Epithelial cell of prostate (primary cell): ENCODE data around the gene LARP1.
"Not testable (repeated sequence)": the region's sequence is repeated elsewhere in the genome, so short reads cannot be mapped to it uniquely, and the experiment has no call there.

Experiments
- DNase-seq: peaks from one replicate; pipeline ENCODE4 v3.0.0-alpha.2; 2011; ENCODE audit warnings: low read depth, low spot score
- H3K27ac ChIP-seq: fragments of 450-650 bp; 2 replicates; pipeline ENCODE4 v1.5.1; 2017; ENCODE audit warnings: mild to moderate bottlenecking

The LARP1 gene

DNA sequence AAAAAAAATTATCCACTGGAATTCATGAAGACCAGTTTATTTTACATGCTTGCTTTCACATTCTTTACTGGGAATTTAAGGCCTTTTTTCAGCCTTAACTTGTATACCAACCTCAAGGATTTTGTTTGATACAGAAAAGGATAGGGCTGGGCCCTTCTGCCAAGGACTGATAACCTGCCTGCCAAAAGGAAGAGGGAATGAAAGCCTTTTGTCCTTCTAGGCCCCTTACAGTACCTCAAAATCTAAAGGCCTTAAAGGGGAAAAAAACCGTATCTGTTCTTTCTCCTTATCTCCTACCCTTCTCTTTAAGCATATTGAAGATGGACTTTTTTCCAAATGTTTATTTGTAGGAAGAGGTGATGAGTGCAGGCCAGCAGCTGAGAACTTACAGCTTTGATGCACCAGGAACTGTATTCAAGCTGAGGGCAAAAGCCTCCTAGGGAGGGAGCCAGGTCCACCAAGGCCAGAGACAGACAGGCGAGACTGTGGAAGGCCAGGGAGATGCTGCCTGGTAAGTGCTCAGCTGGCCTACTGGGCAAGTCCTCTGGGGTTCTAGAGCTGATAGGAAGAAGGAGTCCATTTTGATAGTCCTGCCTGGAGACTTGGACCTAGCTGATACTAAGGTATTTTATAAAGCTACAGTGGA is 63.4 kb downstream of the LARP1 start:
- DNase-seq, result no peak
- H3K27ac ChIP-seq, result no peak overlapping the region

DNA sequence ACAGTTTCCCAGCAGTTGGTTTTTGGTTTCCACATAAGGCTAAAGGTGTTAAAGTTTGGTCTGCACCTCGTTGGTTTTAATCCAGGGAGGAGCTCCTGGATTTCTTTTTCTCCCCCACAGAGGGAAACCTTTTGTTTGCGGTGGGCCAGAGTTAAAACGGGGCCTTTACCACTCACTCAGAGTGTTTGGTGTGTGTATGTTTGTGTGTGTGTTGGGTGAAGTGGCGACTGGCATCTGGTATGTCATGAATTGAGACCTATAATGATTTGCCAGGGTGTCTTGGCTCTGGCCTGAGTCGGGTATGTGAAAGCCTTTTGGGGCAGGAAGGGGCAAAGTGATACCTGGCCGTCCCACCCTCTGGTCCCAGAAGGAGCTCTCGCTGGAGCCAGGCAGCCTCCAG is 64.4 kb downstream of the LARP1 start:
- DNase-seq, result no peak
- no peak overlapping the region for H3K27ac ChIP-seq

DNA sequence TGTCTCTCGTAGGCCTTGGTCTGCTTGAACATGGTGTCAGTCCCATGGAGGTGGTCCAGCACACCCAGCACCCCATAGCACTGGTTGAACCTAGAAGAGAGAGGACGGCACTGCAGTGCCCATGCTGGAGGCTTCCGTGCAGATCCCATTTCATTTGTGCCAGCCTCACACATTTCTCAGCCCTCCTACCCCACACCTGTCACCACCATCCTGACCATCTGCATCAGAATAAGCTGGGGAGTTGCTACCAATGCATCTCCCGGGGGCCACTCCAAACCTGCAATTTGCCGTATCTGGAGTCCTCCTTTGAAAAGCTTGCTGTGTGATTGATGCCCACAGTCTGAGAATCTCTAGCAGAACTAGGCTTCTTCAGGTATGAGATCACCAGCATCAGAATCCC is 65.2 kb downstream of the LARP1 start:
- no peak overlapping the region for H3K27ac ChIP-seq
- DNase-seq, result no peak

DNA sequence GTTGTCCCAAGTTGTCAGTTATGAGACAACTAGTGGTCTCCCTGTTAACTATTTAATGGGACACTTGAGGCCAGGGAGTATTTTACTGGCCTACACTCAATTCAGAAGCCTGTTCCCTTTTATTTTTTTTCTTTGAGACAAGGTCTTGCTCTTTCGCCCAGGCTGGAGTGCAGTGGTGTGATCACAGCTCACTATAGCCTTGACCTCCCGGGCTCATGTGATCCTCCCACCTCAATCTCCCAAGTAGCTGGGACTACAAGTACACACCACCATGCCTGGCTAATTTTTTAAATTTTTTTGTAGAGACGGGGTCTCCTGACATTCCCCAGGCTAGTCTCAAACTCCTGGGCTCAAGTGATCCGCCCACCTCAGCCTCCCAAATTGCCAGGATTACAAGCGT is 67.7 kb downstream of the LARP1 start:
- not testable (repeated sequence) for H3K27ac ChIP-seq, DNase-seq

DNA sequence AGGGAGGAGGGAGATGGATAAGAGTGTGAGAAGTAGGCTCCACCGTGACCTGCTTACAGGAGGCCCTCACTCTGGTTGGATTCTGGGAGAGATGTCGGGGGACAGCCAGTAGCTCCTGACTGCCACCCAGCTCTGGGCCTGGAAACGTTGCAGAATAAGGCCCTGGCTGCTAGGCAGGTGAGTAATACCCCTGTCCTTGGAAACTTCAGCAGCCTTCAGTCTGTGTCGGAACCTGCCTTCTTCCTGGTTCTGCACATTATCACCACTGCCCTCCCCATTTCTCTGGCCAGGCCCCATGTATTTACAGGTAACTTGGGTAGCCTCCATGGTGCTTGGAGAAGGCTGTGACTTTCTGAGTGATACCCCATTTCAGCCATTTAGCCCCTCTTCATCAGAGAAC is 68.4 kb downstream of the LARP1 start:
- DNase-seq, result no peak
- no peak overlapping the region for H3K27ac ChIP-seq

DNA sequence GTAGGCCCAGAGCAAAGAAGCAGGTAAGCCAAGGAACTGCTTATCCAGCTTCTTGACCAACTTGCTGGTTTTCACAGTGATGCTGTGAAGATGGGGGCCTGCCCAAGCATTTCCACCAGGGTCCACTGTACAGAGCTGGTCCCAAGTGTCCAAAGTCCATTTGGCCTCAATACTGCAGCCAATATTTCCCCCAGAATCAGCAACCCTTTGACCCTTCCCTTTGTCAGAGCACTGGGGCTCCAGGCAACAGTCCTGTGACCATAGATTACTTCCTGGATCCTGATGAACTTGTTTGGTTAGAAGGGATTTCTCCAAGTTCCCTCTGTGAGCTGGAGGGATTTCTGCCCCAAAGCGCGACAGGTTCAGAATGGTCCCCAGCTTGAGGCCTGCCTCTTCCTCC is 68.9 kb downstream of the LARP1 start:
- no peak overlapping the region for H3K27ac ChIP-seq
- DNase-seq, result no peak

DNA sequence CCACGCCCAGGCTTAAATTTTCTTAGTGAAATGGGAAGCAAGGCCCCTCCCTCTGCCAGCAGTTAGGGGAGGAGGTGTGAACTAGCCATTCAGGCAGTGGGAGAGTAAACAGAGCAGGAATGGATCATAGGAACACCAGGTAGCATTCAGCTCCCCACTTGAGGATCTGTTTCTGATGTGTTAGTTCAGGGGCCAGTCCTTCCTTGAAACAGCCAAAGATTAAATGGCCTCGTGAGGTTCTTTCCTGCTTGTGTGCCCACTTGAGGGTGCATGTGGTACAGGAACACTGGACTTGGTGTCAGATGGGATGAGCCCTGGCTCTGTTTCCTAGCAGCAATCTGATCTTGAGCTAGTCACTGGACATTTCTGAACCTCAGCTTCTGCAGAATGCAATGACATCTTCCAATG is 74.0 kb downstream of the LARP1 start:
- no peak for DNase-seq
- peak overlapping the region; percentile 92 for H3K27ac ChIP-seq

DNA sequence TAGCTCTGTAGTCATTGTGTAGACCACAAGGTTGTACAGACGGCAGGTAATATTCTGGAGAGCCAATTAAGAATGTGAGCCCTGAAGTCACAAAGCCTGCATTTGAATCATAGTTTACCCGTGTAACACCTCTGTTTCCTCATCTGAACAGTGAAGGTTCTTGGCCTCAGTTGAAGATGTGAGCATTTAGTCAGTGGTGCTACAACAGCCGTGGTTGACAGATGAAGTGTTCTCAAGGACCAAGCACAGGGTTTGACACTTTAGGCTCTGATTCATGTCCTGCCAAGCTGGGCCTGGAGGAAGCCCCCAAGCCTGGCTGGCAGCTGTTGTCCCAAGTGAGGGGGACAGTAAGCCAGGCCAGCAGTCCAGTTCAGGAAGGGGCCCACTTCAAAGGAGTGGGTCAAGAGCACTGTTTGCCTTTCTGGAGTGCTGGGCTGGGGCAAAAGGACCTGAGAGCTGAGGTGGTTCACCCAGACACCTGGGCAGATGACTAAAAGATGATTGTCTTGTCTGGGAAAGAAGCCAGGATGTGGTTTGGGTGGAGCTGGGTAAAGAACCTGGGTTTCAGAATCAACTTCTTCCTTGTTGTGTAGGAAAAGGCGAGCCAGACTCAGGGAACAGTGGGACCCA is 74.5 kb downstream of the LARP1 start:
- peak; percentile 88 for DNase-seq
- H3K27ac ChIP-seq, result peak overlapping the region; percentile 92

DNA sequence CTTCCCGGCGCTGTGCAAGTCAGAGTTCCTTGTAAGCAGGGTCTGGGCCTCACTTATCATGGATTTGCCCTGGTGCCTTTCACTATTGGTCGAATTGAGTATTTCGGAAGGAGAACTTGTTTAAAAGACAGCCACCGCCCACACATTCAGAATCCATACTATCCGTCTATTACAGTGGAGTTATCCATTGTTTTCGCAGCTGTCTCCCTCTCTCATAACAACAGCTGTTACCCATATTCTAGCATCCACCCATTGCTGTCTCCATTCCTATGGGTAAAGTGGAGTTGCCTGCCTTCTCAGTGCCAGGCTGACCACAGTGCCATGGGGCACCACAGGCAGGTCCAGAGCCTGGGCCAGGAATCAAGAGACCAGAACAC is 75.0 kb downstream of the LARP1 start:
- H3K27ac ChIP-seq, result peak overlapping the region; percentile 92
- no peak for DNase-seq

DNA sequence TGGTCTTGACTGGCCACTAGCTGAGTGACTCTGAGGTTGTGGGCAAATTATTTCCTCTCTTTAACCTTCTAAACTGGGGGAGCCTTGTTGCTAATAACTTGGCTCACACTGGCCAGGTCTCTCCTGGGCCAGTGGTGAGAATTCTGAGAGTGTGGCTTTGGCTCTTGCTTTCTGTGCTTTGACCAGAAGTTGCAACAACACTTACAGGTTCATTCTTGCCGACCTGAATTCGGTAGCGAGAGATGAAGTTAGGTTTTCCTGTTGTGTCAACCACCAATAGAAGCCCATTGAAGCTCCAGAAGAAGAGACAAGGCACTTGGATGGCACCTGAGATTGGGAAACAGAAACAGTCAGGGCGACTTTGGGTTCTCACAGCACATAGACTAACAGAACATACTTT is 75.4 kb downstream of the LARP1 start:
- H3K27ac ChIP-seq, result peak overlapping the region; percentile 92
- DNase-seq, result no peak

DNA sequence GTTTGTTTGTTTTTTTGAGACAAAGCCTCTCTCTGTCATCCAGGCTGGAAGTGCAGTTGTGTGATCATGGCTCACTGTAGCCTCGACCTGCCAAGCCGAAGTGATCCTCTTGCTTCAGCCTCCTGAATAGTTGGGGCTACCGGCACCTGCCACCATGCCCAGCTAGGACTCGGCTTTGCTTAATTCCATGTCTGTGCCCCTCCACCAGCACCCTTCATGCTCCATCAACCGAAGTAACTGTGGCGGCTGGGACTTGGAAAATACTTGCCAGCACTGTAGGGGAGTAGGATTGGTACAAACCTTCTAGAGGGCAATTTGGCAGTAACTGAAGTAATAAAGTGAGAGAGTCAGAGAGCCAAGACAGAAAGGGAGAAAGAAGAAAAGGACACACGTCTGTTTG is 76.3 kb downstream of the LARP1 start:
- DNase-seq, result no peak
- no peak overlapping the region for H3K27ac ChIP-seq

DNA sequence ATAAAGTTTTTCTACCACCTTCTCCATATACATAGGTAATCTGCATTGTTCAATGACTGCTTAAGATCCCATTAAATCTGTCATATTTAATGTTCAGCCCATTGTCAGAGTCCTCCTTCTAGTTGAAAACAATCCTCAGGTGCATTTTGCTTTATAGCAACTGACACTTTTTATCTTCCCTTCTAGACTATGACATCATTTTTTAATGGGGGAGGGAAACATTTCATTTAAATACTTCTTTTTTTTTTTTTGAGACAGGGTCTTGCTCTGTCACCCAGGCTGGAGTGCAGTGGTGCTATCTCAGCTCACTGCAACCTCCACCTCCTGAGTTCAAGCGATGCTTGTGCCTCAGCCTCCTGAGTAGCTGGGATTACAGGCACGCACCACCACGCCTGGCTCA is 77.6 kb downstream of the LARP1 start:
- not testable (repeated sequence) for DNase-seq, H3K27ac ChIP-seq

DNA sequence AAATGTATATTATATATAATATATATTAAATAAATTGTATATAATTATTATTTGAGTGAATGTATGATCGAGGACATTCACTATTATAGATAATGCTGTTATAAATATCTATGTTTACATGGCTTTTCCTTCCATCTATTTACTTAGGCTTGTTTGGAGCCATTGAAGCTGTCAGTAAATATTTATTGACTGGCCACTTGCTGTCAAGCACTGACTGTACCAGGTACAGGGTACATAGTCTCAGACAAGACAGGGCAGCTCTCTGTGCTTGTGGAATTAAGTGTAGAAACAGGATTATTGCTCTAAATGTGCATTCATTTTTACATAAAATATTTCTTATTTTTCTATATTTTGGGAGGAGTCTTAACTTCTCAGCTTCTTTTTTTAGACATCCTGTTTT is 78.9 kb downstream of the LARP1 start:
- H3K27ac ChIP-seq, result no peak overlapping the region

DNA sequence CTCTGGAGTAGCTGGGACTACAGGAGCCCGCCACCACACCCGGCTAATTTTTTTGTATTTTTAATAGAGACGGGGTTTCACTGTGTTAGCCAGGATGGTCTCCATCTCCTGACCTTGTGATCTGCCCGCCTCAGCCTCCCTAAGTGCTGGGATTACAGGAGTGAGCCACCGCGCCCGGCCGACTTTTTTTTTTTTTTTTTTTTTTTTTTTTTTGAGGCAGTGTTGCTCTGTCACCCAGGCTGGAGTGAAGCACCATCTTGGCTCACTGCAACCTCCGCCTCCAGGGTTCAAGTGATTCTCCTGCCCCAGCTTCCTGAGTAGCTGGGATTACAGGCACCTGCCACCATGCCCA is 80.5 kb downstream of the LARP1 start:
- DNase-seq, result not testable (repeated sequence)
- H3K27ac ChIP-seq, result peak overlapping the region; percentile 57

More for the DNA sequence above, 78.9 kb downstream of the LARP1 start:
- no peak for DNase-seq

DNA sequence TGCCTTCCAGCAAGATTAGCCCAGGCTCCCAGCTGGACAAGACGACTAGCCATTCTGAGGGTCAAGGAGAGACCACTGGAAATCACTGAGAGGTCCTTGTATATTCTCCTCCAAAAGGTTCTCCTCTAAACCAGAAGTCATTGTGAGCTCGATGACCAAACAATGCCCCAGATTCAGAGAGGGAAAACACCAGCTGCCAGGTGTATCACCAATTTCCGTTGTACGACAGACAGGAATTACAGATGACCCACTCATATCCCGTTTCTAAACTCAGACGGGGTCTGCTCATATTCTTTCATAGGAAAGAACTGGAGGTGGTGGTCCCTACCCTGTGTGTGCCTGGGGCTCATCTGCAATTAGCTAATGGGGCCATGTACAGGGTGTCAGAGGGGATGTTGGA is 81.0 kb downstream of the LARP1 start:
- no peak for DNase-seq
- H3K27ac ChIP-seq, result peak overlapping the region; percentile 57

DNA sequence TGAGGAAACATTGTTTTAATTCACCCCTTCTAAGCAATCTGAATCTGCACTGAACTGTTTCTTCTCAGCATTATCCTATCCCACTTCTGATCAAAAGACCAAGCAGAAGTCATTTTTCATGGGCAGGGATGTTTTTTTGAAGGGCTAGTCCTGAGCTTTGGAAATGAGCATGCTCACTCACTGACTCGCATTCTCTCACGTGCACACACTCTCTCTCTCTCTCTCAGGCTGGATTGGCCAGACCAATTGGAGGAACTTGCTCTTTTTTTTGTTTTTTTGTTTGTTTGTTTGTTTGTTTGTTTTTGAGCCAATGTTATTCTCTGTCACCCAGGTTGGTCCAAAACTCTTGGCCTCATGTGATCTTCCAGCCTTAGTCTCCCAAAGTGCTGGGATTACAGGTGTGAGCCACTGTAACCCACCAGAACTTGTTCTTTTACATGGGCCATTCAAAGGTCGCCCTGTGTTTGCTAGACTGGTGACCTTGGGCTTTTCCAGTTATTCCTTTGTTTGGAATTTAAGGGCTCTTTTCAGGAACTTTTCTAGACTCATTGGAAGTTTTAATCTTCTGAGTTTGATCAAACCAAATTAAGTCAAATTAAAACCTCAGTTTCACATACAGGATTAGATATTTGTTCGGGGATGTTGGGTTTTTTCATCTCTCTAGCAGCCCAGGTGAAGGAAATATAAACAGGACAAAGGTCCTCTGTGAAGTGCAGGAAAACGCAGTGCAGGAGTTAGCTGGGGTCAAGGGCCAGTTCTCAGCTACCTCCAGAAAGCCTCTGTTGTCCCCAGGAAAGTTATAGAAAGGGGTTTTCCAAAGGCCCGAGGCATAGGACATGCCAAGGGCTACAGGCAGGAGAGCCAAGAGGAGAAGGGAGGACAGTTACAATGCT is 82.1 kb downstream of the LARP1 start:
- H3K27ac ChIP-seq, result no peak overlapping the region
- DNase-seq, result no peak

DNA sequence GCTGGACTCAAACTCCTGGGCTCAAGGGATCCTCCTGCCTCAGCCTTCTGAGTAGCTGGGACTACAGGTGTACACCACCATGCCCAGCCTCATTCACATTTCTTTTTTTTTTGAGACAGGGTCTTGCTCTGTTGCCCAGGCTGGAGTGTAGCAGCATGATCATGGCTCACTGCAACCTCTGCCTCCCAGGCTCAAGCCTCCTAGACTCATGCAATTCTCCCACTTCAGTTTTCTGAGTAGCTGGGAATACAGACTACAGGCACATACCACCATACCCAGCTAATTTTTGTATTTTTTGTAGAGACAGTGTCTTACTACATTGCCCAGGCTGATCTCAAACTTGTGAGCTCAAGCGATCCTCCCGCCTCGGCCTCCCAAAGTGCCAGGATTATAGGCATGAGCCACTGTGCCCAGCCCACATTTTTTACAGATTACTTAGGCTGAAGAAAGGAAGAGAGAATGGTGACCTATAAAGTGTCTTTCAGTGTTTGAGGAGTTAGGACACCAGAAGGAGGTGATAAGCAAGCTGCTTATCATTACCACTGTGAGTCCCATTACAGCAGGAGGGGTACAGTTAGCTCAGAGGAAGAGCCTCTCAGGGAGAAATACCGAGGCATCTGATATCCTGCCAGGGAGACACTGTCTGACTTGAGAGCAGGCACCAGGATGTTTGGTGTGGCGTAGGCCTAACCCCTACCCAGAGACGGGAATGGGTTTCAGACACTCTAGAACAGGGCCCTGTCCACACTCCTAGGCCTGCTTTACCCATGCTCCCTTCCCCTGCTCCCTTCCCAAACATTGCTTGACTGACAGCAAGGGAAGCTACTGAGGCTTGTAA is 85.5 kb downstream of the LARP1 start:
- no peak for DNase-seq
- no peak overlapping the region for H3K27ac ChIP-seq

DNA sequence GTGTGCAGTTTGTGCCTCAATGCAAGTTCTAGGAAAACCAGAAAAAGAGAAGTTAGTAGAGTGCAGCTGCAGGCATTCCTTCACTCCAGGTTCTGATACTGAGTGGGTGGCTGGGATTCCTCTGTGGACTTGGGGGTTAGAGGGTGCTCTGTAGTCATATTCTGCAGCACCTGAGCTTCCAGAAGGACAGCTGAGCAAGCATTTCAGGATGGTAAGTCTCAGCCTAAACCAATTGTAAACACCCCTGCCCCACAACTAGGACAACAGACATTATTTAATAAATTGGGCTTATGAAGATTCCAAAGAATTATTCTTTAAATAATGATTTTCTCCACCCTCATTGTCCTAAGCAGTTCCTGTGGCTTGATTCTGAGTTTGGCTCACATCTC is 86.1 kb downstream of the LARP1 start:
- no peak overlapping the region for H3K27ac ChIP-seq
- DNase-seq, result no peak

DNA sequence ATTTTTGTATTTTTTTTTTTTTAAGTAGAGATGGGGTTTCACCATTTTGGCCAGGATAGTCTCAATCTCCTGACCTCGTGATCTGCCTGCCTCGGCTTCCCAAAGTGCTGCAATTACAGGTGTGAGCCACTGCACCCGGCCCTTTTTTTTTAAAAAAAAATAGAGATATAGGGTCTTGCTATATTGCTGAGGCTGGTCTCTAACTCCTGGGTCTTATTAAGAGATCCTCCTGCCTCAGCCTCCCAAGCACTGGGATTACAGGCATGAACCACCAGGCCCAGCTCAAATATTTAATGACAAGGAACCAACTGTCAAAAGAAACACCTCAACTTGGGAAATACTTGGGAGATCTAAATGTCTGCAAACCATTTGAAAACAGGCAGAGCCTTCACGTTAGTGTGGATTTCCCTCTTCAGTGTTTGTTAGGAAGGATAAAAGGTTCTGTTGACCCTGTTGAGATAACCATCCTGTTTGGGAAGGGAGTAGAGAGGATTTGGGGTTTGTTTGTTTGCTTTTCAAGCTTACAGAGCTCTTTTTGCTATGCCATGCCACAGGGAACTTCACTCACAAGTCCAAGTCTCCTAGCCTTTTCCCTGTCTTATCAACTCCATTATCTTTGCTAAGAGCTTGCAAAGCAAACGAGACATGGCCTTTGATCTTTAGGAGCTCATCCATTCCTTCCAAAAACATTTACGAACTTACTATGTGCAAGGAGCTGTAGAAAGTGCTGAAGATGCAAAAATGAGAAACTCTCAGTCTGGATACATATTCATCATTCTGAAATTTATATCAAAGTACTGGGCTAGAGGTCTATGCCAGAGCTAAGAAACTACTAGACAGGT is 87.7 kb downstream of the LARP1 start:
- no peak overlapping the region for H3K27ac ChIP-seq
- no peak for DNase-seq

DNA sequence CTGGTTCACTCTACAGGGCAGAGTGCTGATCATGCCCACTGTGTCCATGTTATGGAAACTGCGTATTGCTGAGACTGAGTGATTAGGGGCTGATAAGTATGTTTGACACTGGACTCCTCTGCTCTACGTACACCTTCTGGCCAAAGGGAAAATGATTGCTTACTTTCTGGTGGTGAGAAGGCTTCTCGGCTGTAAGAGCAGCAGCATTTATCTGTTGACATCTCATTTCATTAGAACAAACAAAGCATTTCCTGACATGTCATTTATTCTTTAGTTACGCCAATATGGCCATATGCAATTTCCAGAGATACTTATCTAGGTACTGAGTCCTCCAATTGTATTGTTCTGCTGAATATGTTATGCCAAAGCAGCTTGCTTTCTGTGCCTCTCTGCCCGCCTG is 89.6 kb downstream of the LARP1 start:
- no peak overlapping the region for H3K27ac ChIP-seq
- DNase-seq, result no peak
